Fibroblast of skin of abdomen (primary cell): ENCODE results near the gene UPF3B.
"Not testable (repeated sequence)": the region's sequence is repeated elsewhere in the genome, so short reads cannot be mapped to it uniquely, and the experiment has no call there.

Experiments
- DNase-seq: peaks from one replicate; pipeline ENCODE4 v3.0.0-alpha.2; 2013

Gene UPF3B

GRCh38 chrX:119821703-119822102 lies 31.1 kb downstream of the UPF3B start:
- not testable (repeated sequence) for DNase-seq

GRCh38 chrX:119817130-119817690 lies 35.6 kb downstream of the UPF3B start:
- no peak for DNase-seq

DNA sequence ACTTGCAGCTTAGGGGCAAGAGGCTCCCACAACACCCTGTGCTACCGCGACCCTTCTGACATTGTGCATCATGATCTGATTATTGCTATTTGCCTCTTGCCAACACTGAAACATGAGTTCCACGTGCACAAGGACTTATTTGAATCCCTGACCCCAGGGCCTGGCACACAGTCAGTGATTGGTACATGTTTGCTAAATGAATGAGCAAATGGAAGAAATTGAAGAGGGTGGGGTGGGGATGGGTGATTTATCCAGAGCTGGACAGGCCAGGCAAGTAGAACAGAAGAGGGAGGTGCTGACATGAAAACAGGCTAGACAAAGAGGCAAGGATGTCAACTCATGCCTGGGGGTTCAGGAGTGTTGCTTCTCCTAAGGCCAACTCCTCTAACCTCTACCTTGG lies 36.5 kb downstream of the UPF3B start:
- no peak for DNase-seq

DNA sequence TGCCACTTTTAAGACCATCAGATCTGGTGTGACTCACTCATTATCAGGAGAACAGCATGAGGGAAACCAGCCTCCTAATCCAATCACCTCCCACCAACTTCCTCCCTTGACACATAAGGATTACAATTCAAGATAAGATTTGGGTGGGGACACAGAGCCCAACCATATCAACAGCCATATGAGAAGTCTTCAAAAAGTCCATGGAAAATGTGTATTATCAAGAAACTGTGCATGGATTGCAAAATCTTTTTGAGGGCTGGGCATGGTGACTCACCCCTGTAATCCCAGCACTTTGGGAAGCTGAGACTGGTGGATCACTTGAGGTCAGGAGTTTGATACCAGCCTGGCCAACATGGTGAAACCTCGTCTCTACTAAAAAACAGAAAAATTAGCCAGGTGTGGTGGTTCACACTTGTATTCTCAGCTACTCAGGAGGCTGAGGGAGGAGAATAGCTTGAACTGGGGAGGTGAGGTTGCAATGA lies 43.5 kb downstream of the UPF3B start:
- no peak for DNase-seq

GRCh38 chrX:119808461-119808860 lies 44.3 kb downstream of the UPF3B start:
- DNase-seq: not testable (repeated sequence)

- DNase-seq: no peak
Observed at GRCh38 chrX:119802546-119802945, 50.2 kb downstream of the UPF3B start.

GRCh38 chrX:119801253-119802221 lies 51.2 kb downstream of the UPF3B start:
- DNase-seq: no peak

DNA sequence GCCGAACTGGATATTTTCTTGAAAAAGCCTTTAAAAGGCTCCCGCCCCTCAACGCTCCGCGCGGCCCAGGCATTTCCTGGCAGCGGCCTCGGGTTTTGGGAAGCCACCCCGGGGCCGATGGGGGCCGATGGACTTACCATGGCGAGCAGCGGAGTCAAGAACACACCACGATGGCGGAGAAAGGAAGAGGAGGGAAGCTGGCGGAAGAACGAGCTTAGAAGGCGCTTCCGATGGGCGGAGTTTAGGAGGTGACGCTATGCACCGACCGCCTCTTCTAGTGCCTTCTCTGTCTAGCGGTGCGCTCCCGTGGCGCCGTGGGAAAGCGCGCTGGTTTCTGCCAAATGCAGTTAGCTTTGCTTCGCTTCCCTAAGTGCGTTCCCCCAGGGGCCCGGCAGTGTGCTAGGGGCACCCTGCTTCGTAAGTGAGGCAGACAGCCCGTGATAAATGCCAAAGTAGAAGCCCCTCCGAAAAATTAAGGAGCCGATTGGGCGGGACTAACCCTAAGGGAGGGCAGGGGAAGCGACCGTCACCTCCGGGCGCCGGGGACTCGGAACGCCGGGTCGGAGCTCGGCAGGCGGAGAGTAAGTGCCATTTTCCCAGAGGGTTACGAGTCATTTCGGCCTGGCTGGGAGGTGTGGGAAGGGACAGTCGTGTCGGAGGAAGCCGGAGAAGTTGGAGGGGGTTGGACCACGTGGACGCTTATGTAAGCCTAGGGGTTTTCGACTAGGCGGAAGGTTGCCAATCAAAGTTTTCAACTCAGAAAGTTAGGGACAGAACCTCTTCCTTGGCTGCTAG lies 61.1 kb downstream of the UPF3B start, which contains the start of gene RPL39:
TSS of gene RPL39 (minus strand) at position 194 of the 795 bp plus-strand sequence. CDS start at position 140, 54 bp downstream.
- peak; percentile 90 for DNase-seq

DNA sequence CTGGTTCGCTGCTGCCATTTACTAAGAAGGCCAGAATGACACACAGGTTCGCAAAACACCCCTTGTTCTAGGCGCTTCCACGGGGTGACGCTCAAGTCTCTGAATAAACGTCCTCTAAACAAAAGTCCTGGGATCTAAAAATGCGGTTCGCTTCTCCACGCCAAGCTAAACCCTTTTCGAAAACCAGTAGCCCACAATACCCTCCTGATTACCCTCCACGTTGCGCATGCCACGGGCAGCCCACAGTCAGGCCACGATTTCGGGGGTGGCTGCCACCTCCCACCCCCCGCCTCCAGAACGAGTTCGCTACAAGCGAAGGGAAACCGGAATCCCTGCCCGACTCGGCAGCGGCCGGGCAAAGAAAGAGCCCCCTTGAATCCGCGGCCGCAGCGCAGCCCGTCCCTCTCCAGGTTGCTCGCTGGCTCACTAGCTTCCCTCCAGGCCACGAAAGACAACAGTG lies 61.8 kb downstream of the UPF3B start:
- DNase-seq: peak; percentile 17

DNA sequence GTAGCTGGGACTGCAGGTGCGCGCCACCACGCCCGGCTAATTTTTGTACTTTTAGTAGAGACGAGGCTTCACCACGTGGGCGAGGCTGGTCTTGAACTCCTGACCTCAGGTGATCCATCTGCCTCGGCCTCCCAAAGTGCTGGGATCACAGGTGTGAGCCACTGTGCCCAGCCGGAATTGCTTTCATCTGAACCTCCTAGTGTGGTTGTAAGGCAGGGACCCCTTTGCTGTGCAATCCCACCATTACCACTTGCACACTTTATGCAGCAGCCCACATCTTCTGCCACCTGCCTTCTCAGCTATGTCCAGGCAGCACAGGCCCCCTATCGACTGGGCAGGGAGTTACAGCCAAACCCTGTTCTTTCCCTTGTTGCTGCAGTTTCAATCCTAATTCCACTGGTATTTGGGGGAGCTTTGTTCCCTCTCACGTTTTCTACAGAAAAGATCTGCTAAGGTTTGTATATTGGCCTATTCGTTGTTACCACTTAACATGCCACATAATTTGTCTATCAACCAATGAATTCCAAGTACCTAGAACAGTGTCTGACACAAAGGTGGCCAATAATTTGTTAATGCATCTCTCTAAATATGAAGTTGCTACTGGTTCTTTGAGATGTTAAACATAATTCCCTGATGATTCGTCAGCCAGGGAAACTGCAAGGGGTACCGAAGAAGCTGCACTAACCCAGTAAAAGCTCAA lies 67.9 kb downstream of the UPF3B start:
- peak; percentile 8 for DNase-seq
